ENCODE data around the gene GID8. TPM values are rescaled to one million over a fixed set of nuclear protein-coding genes. Genes with fewer than 3 reads are reported as not detected.

The GID8 gene
- total and polyA plus RNA-seq, 9 of the 15 experiments (the other 6 are each of a cell fraction or from before 2014, with no cell fraction given): 7.5 to 31.6 (median 22.2) TPM

DNA sequence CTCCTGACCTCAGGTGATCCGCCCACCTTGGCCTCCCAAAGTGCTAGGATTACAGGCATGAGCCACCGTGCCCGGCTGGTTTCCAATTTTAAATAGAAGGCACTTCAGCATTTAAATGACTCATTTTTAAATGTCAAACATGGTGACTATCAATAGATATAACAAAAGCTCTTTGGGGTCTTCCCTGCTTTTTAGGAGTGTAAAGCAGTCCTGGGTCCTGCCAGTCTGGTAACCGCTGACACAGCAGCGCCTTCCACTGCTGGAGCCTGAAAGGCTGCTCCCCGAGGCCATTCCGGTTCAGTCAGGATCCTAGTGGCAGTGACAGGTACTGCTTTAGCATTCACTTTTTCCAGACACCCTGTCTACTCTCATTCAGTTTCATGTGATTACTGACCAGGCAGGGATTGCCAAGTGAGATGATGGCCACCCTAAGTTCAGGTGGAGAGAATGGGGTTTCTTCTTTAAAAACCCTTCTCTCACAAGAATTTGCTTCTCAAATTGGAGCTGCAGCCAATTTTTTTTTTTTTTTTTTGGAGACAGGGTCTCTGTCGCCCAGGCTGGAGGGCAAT, 16.7 kb upstream of the GID8 start (continued):
- TF ChIP-seq, protein P1, sequence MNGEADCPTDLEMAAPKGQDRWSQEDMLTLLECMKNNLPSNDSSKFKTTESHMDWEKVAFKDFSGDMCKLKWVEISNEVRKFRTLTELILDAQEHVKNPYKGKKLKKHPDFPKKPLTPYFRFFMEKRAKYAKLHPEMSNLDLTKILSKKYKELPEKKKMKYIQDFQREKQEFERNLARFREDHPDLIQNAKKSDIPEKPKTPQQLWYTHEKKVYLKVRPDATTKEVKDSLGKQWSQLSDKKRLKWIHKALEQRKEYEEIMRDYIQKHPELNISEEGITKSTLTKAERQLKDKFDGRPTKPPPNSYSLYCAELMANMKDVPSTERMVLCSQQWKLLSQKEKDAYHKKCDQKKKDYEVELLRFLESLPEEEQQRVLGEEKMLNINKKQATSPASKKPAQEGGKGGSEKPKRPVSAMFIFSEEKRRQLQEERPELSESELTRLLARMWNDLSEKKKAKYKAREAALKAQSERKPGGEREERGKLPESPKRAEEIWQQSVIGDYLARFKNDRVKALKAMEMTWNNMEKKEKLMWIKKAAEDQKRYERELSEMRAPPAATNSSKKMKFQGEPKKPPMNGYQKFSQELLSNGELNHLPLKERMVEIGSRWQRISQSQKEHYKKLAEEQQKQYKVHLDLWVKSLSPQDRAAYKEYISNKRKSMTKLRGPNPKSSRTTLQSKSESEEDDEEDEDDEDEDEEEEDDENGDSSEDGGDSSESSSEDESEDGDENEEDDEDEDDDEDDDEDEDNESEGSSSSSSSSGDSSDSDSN (IDR thresholded peaks at IDR 0.05; ENCODE audit: borderline replicate concordance in 1 of 2, low read depth in 2 of 2, low read length in 2 of 2): 0 out of 4 replicates have a peak, but pooled peaks of 1 of the 2 experiments have one; percentile 31
- no peak for TF ChIP-seq EGR1 (conservative IDR thresholded peaks at IDR 0.05)
- no peak for TF ChIP-seq ETV5 (CRISPR knock-in tag; IDR thresholded peaks at IDR 0.05; ENCODE audit: low read depth)
- no peak for TF ChIP-seq RBM39 (optimal IDR thresholded peaks at IDR 0.05; ENCODE audit: low read depth, low read length)
- TF ChIP-seq, protein P2, sequence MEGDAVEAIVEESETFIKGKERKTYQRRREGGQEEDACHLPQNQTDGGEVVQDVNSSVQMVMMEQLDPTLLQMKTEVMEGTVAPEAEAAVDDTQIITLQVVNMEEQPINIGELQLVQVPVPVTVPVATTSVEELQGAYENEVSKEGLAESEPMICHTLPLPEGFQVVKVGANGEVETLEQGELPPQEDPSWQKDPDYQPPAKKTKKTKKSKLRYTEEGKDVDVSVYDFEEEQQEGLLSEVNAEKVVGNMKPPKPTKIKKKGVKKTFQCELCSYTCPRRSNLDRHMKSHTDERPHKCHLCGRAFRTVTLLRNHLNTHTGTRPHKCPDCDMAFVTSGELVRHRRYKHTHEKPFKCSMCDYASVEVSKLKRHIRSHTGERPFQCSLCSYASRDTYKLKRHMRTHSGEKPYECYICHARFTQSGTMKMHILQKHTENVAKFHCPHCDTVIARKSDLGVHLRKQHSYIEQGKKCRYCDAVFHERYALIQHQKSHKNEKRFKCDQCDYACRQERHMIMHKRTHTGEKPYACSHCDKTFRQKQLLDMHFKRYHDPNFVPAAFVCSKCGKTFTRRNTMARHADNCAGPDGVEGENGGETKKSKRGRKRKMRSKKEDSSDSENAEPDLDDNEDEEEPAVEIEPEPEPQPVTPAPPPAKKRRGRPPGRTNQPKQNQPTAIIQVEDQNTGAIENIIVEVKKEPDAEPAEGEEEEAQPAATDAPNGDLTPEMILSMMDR (IDR thresholded peaks at IDR 0.05 in 2 of 3, conservative IDR thresholded peaks at IDR 0.05 in 1 of 3; ENCODE audit: insufficient read depth in 2 of 3, low read depth in 1 of 3, low read length in 3 of 3): peak; percentile 81 to 97 (median 84)
- TF ChIP-seq ZNF316 (IDR thresholded peaks at IDR 0.05): peak; percentile 93
- peak; percentile 59; the same call in 1 of the 2 replicates for TF ChIP-seq KLF16 (IDR thresholded peaks at IDR 0.05)
- TF ChIP-seq MAFF (IDR thresholded peaks at IDR 0.05; ENCODE audit: low read length): peak; percentile 55; the same call in 1 of the 2 replicates
- TF ChIP-seq, protein P3, sequence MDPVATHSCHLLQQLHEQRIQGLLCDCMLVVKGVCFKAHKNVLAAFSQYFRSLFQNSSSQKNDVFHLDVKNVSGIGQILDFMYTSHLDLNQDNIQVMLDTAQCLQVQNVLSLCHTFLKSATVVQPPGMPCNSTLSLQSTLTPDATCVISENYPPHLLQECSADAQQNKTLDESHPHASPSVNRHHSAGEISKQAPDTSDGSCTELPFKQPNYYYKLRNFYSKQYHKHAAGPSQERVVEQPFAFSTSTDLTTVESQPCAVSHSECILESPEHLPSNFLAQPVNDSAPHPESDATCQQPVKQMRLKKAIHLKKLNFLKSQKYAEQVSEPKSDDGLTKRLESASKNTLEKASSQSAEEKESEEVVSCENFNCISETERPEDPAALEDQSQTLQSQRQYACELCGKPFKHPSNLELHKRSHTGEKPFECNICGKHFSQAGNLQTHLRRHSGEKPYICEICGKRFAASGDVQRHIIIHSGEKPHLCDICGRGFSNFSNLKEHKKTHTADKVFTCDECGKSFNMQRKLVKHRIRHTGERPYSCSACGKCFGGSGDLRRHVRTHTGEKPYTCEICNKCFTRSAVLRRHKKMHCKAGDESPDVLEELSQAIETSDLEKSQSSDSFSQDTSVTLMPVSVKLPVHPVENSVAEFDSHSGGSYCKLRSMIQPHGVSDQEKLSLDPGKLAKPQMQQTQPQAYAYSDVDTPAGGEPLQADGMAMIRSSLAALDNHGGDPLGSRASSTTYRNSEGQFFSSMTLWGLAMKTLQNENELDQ (CRISPR knock-in tag; IDR thresholded peaks at IDR 0.05; ENCODE audit: borderline replicate concordance): no peak
- TF ChIP-seq, protein P4, sequence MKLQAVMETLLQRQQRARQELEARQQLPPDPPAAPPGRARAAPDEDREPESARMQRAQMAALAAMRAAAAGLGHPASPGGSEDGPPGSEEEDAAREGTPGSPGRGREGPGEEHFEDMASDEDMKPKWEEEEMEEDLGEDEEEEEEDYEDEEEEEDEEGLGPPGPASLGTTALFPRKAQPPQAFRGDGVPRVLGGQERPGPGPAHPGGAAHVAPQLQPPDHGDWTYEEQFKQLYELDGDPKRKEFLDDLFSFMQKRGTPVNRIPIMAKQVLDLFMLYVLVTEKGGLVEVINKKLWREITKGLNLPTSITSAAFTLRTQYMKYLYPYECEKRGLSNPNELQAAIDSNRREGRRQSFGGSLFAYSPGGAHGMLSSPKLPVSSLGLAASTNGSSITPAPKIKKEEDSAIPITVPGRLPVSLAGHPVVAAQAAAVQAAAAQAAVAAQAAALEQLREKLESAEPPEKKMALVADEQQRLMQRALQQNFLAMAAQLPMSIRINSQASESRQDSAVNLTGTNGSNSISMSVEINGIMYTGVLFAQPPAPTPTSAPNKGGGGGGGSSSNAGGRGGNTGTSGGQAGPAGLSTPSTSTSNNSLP (IDR thresholded peaks at IDR 0.05; ENCODE audit: borderline replicate concordance, low read depth, low read length): no peak
- no peak for TF ChIP-seq CBX8 (IDR thresholded peaks at IDR 0.05; ENCODE audit: borderline replicate concordance, extremely low read depth, low read depth, low read length, poor library complexity, severe bottlenecking)
- TF ChIP-seq ATF1 (CRISPR knock-in tag; IDR thresholded peaks at IDR 0.05): no peak
- no peak for TF ChIP-seq ATF1 (tag; IDR thresholded peaks at IDR 0.05)
- TF ChIP-seq MAFG (tag; conservative IDR thresholded peaks at IDR 0.05): peak; percentile 76
- TF ChIP-seq CSDE1 (IDR thresholded peaks at IDR 0.05): no peak
- TF ChIP-seq, protein P5, sequence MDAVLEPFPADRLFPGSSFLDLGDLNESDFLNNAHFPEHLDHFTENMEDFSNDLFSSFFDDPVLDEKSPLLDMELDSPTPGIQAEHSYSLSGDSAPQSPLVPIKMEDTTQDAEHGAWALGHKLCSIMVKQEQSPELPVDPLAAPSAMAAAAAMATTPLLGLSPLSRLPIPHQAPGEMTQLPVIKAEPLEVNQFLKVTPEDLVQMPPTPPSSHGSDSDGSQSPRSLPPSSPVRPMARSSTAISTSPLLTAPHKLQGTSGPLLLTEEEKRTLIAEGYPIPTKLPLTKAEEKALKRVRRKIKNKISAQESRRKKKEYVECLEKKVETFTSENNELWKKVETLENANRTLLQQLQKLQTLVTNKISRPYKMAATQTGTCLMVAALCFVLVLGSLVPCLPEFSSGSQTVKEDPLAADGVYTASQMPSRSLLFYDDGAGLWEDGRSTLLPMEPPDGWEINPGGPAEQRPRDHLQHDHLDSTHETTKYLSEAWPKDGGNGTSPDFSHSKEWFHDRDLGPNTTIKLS (IDR thresholded peaks at IDR 0.05; ENCODE audit: borderline replicate concordance, low read depth): no peak
- no peak for TF ChIP-seq ZNF239 (CRISPR knock-in tag; IDR thresholded peaks at IDR 0.05)
